Measurements from ENCODE around the gene ITGB1BP1. TPM values are rescaled to one million over a fixed set of nuclear protein-coding genes. Genes with fewer than 3 reads are reported as not detected.

ITGB1BP1 gene
- 25.2 and 27.2 TPM in 2 replicates for total RNA-seq (2013; cell fraction: nucleolus; rRNA removed)
- total RNA-seq (2014; rRNA removed) (49.8 and 50.2 TPM in 2 replicates), total RNA-seq (2014; rRNA removed; fragmentation: Illumina TruSeq; extraction: Trizol) (60.9 and 68.3 TPM in 2 replicates), total RNA-seq (2021) (108 and 115 TPM in 2 replicates), polyA plus RNA-seq (2011; rRNA removed) (113 and 166 TPM in 2 replicates), polyA plus RNA-seq (2014; fragmentation: Illumina TruSeq; extraction: Trizol) (79.5 and 87.7 TPM in 2 replicates), polyA plus RNA-seq (2014; fragmentation: Nextera tagmentation; extraction: Ambion mirVana) (100 to 1,000 TPM in 1 of 2 experiments, 10 to 100 TPM in 1; 58.8 to 115 TPM), polyA plus RNA-seq (2014; rRNA removed) (67.3 and 81.0 TPM in 2 replicates), polyA plus RNA-seq (2016; fragmentation: Nextera tagmentation; extraction: Ambion mirVana) (100 to 1,000 TPM; 271 to 273 TPM), polyA minus RNA-seq (2011; rRNA and poly(A)+ RNA removed) (20.0 and 20.8 TPM in 2 replicates), Bru-seq, nascent RNA (percentile 74 among the genes with signal in this experiment), BruChase-seq, experiment 1, labeled RNA remaining after a 6-hour chase (percentile 82 among the genes with signal in this experiment), BruChase-seq, experiment 2, labeled RNA remaining after a 2-hour chase (percentile 80 among the genes with signal in this experiment)
- polyA plus RNA-seq (2011; ENCODE audit: low read depth), result 33.7 TPM
- 45.0 and 46.7 TPM in 2 replicates for polyA plus RNA-seq (2011; cell fraction: cytosol; rRNA removed)
- 35.8 and 38.4 TPM in 2 replicates for polyA plus RNA-seq (2011; cell fraction: nucleus; rRNA removed)
- 64.4 and 91.5 TPM in 2 replicates for polyA plus RNA-seq (2012)
- 14.2 and 15.4 TPM in 2 replicates for polyA minus RNA-seq (2011; cell fraction: cytosol; rRNA and poly(A)+ RNA removed)
- polyA minus RNA-seq (2011; cell fraction: nucleus; rRNA and poly(A)+ RNA removed), result 5.8 and 10.2 TPM in 2 replicates
- long read RNA-seq, experiment 1, full-length matches to known transcripts, result 44 of 70 reads
- long read RNA-seq, experiment 1, partial matches to known transcripts, result 7 of 70 reads
- long read RNA-seq, experiment 1, other reads (novel, unspliced or antisense), result 19 of 70 reads
- long read RNA-seq, experiment 2, full-length matches to known transcripts, result 159 of 230 reads
- long read RNA-seq, experiment 2, partial matches to known transcripts, result 31 of 230 reads
- long read RNA-seq, experiment 2, other reads (novel, unspliced or antisense), result 40 of 230 reads

- Histone ChIP-seq H3K9ac (ENCODE audit: control insufficient read depth, insufficient read depth, low read length) (peak within 1 kb of the TSS; percentile 87), H3K9me3 (replicated peaks; ENCODE audit: control insufficient read depth, insufficient read depth, low read length) (no peaks in the 10 kb centered on the region), H3K27me3 (replicated peaks in 1 of 2; ENCODE audit: control insufficient read depth in 2 of 2, insufficient read depth in 2 of 2, low read length in 1 of 2) (no peaks in the 10 kb centered on the region), H3K79me2 (ENCODE audit: control insufficient read depth, insufficient read depth, low read length) (peaks cover 61% of the 10 kb centered on the region), H3K4me2 (ENCODE audit: control insufficient read depth, insufficient read depth) (peak within 1 kb of the TSS; percentile 100), H3K4me3 (peak within 1 kb of the TSS; percentile 89), H3K27ac (ENCODE audit: control insufficient read depth, insufficient read depth) (peak within 1 kb of the TSS; percentile 86), H3K36me3 (ENCODE audit: control insufficient read depth in 2 of 2, insufficient read depth in 2 of 2, low read length in 1 of 2) (no peaks in the 10 kb centered on the region), H4K20me1 (ENCODE audit: control insufficient read depth, insufficient read depth) (no peaks in the 10 kb centered on the region), H2AFZ (ENCODE audit: control insufficient read depth, low read depth, low read length) (peak within 1 kb of the TSS; percentile 92), H3K4me1 (ENCODE audit: control insufficient read depth, insufficient read depth, low read length) (peaks cover 24% of the 10 kb centered on the region)
- no TSS peak for BruUV-seq (replicated peaks)
- in situ Hi-C loops (cut with MboI) (no loop called here), intact Hi-C loops (cut with micrococcal nuclease; ENCODE audit: unreplicated experiment) (loop anchor here (1.0 to 5.0 kb wide), 2 partner anchors 52 to 134 kb away; partner anchors contain the start of gene ADAM17)
- FAIRE-seq, result peak; percentile 83
- DNase-seq (ENCODE audit: low read depth, low spot score), result peak; percentile 88
- ChIA-PET CTCF (interaction anchor here (0.7 to 1.5 kb wide), 4 partner anchors 42 to 173 kb away, joined by 3 to 5 read pairs (median 3); partner anchors contain the start of gene IAH1), SMC1A (ENCODE audit: uncharacterized antibody, unreplicated experiment) (interaction anchor here (0.6 to 1.5 kb wide), 6 partner anchors 9 to 274 kb away, joined by 3 to 4 read pairs (median 3); partner anchors contain the start of gene ADAM17), RAD21 (ENCODE audit: unreplicated experiment) (interaction anchor here (0.6 to 1.0 kb wide), 3 partner anchors 127 to 206 kb away, joined by 3 read pairs; no protein-coding TSS in a partner anchor), POLR2A (interaction anchor here (0.6 to 2.7 kb wide), 3 partner anchors 132 to 282 kb away, joined by 3 to 16 read pairs (median 4); partner anchors contain the start of genes ADAM17 and YWHAQ)
- WGBS (ENCODE audit: insufficient coverage, insufficient replicate concordance, low lambda C conversion rate, missing lambda C conversion rate), result under 1% methylated on average over 56 of the region's 91 CpGs
- ATAC-seq, result peak; percentile 91
- TF ChIP-seq NR2F1 (conservative IDR thresholded peaks at IDR 0.05) (peak; percentile 82; the same call in 1 of the 2 replicates), TARDBP (IDR thresholded peaks at IDR 0.05; ENCODE audit: borderline replicate concordance) (no peak), CEBPB (IDR thresholded peaks at IDR 0.05; ENCODE audit: borderline replicate concordance in 1 of 2, low read depth in 2 of 2, low read length in 2 of 2) (no peak), PAX5 (IDR thresholded peaks at IDR 0.05; ENCODE audit: borderline replicate concordance, low read depth, low read length) (0 out of 2 replicates have a peak, but pooled peaks have one; percentile 20), NBN (IDR thresholded peaks at IDR 0.05) (no peak), RELB (IDR thresholded peaks at IDR 0.05; ENCODE audit: low read depth) (peak; percentile 93), BCL3 (IDR thresholded peaks at IDR 0.05; ENCODE audit: borderline replicate concordance, insufficient read depth, low read depth, low read length, poor library complexity, severe bottlenecking) (peak; percentile 78), WRNIP1 (IDR thresholded peaks at IDR 0.05; ENCODE audit: borderline replicate concordance, low read depth, low read length) (no peak), FOXK2 (IDR thresholded peaks at IDR 0.05) (0 out of 2 replicates have a peak, but pooled peaks have one; percentile 39), IRF5 (IDR thresholded peaks at IDR 0.05; ENCODE audit: borderline replicate concordance) (no peak), SRF (IDR thresholded peaks at IDR 0.05; ENCODE audit: low read depth in 2 of 2, low read length in 2 of 2) (0 out of 4 replicates have a peak, but pooled peaks have one; percentile 9 to 39), CBFB (IDR thresholded peaks at IDR 0.05; ENCODE audit: low read depth) (peak; percentile 33; the same call in 1 of the 2 replicates), SIN3A (IDR thresholded peaks at IDR 0.05; ENCODE audit: low read depth, low read length) (peak; percentile 78)
Observed at GRCh38 chr2:9423100-9423921, at the start of gene ITGB1BP1, which contains the start of gene CPSF3. Gene ITGB1BP1, minus strand, starts transcription at chr2:9423528. Its CDS starts 4,831 bp downstream, at chr2:9418697. Gene CPSF3, plus strand, starts transcription at chr2:9423654. Its CDS starts 120 bp downstream, at chr2:9423774.

All from GM12878 (cell line).